HG03575 (cell line): ENCODE data around the gene HIVEP2.

ENCODE experiments used
- ATAC-seq: cut with Tn5 transposase; IDR thresholded peaks from one replicate; pipeline ENCODE4 v1.9.1; 2021; ENCODE audit not compliant: unreplicated experiment, insufficient number of reproducible peaks, low FRiP score; ENCODE audit errors: extremely low read depth

HIVEP2 gene

DNA sequence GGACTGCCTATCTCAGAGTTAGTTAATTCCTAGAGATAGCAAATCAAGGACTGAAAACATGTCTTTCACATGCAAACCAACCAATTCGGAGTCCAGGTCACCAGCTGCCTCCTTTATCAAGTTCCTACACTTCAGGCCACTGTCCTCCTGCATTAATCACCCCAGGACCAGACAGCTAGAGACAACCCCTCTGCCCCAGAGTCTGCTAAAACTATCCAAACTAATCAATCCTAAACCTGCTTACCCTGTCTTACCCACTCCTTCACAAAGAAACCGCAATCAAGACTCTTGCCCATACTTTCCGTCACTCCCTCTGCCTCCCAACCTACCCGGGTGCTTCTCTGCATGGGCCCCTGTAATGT lies 207.0 kb downstream of the HIVEP2 start:
- no peak for ATAC-seq

DNA sequence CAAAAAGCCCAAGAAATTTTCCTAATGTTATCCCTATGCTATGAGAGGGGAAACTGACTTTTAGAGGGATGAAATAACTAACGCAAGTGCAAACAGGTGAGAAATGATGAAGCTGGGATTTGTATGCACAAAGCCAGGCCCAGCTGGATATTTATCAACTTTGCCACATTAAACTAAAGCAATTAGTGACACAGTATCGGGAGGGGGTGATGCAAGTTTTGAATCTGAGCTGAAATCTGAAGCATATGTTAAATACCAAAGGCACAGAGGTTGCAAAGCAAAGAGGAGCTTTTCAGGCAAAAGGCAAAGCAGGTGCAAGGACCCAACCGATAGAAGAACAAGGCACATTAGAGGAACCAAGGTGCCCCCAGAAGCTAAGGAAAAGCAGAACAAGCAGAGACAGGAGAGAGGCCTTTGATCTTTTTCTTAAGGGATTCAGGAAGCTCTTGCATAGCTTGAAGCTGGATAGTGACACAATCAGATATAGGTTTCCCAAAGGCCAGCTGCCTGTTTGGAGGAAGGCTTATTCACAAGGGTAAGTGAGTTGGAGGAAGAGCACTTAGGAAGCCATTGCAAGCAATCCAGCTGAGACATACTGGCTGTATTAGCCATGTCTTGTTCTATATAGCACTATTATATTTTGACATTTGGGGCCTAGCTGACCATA lies 207.5 kb downstream of the HIVEP2 start:
- ATAC-seq: no peak

DNA sequence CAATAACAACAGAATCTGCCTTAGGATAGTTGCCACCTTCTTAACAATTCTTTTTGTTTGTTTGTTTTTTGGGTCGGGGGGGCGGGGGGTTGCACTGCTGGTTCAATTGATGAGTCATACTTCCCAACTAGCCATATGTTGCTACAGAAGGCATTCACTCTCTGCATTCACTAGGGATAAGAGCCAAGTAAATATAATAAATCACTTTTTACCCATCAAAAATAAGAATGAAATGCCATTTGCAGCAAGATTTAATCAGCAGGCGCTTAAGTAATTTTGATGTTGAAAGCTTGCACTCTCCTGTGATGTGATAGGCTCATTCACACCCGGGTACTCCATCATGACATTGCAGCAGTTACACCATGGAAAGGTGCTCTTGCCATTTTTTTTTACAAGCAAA lies 209.8 kb downstream of the HIVEP2 start:
- no peak for ATAC-seq

- ATAC-seq: no peak
Measured at GRCh38 chr6:142732790-142733189, 212.2 kb downstream of the HIVEP2 start.

DNA sequence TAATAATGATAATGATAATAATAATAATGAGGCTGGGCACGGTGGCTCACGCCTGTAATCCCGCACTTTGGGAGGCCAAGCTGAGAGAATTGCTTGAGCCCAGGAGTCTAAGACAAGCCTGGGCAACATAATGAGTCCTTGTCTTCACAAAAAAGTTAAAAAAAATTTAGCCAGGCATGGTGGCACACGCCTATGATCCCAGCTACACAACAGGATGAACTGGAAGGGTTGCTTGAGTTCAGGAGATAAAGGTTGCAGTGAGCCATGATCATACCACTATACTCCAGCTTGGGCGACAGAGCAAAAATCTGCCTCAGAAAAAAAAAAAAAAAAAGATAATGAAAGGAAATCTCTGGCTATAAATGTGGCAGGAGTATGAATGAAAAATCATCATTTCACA lies 213.4 kb downstream of the HIVEP2 start:
- ATAC-seq: no peak

DNA sequence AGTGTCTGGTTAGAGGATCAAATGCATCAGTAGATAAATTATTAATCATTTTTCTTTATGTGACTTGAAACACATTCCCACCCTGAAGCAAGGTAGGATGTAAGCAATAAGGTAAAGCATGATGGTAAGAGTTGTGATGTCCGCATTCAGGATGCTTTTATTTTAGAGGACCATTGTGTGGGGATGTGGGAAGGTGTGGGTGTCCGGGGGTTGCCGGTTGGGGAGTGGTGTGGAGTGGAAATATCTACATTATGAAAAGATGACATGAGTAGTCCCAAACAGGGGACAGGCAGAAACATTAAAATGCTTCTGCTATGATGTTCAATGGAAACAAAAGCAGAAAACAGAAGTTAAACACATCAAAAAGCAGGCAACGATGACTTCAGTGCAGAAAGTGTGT lies 215.4 kb downstream of the HIVEP2 start:
- ATAC-seq: no peak

- ATAC-seq: no peak
Measured at GRCh38 chr6:142728910-142729481, 216.0 kb downstream of the HIVEP2 start.

DNA sequence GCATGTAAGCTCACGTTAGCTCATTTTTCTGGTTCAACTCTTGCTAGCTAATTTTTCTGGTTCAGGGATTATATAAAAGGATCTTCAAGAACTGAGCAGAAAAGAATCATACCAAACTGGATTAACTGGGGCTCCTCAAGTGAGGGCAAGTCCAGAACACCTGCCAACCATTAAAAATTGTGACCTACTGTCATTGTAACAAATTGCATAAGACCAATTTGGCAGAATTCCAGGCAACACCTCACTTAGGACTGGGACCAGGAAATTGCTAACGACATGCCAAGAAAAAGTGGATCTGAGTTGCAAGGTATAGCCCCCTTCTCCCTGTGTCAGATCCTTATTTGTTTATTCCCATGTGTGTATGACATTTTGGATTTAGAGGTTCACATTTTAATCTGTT lies 216.6 kb downstream of the HIVEP2 start:
- ATAC-seq: no peak

- ATAC-seq: no peak
Measured at GRCh38 chr6:142726616-142727015, 218.4 kb downstream of the HIVEP2 start.

DNA sequence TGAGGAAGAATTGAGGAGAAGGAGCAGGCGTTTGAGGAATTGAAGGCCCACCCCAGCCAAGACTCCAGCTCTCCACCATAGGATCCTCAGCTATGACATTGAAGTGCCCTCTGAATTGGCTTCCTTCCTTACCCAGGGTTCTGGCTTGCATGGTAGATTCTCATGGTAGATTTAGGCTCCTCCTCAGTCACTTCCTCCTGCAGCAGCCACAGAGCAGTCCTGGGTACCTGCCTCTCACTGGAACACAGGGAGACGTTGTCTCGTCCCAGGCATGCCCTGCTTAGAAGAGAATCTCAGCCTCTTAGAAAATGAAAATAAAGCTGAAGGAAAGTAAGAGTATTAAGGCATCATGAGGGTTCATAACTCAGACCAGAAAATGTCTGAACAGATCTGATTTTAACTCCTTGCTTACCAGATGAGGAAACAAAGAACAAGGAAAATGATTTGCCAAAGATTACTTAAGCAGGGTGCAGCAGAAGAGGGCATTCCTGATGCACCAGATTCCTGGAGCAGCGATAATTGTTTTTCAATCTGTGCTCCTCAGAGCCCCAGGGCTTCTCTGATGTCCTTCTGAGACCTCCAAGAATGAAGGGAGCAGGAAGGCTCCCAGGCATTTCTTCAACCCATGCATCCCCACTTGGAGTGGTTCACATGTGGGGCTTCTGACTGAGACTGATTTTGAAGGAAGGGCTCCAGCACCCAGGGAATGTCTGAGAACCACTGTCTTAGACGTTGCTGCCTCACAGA lies 219.8 kb downstream of the HIVEP2 start:
- ATAC-seq: no peak

DNA sequence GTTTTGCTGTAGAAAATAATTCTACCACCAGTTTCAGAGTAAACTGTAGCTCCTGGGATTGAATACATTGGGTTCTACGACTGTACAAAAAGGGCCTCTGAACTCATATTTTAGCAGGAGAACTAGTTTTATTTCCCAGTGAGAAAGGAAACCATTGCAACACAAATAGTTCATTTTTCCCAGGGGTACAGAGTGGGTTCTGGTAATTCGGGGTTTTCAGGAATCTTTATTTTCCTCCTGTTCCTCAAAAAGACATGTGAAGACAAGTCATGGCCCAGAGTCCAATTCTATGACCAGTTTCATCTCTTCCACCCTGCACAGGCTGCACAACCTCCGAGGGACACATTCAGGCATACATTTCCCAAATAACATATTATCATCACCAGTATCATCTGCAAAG lies 222.1 kb downstream of the HIVEP2 start:
- no peak for ATAC-seq

GRCh38 chr6:142722012-142722411 lies 223.0 kb downstream of the HIVEP2 start:
- ATAC-seq: no peak

GRCh38 chr6:142721215-142721920 lies 223.6 kb downstream of the HIVEP2 start:
- no peak for ATAC-seq

- ATAC-seq: no peak
Measured at GRCh38 chr6:142718667-142719191, 226.2 kb downstream of the HIVEP2 start.

- no peak for ATAC-seq
Measured at GRCh38 chr6:142716097-142716496, 228.9 kb downstream of the HIVEP2 start.

GRCh38 chr6:142714951-142715785 lies 229.8 kb downstream of the HIVEP2 start:
- no peak for ATAC-seq

GRCh38 chr6:142713959-142714358 lies 231.0 kb downstream of the HIVEP2 start:
- no peak for ATAC-seq

DNA sequence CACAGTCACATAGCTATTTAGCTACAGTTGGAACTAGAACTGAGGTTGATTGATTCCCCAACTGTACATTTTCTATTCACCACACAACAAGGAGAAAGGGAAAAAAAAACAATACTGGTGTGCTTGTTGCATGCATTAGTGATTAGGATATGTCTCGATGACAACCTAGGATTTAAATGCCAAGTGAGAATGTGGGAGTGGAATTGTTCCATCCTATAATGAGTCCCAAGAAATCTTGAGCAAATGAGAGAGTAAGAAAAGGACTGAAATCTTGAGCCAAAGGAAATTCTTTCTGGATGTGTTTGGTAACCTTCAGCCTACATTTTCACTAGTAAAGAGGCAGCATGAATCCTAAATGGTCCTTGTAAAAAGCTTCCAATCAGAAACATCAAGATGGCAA lies 232.7 kb downstream of the HIVEP2 start:
- ATAC-seq: no peak

DNA sequence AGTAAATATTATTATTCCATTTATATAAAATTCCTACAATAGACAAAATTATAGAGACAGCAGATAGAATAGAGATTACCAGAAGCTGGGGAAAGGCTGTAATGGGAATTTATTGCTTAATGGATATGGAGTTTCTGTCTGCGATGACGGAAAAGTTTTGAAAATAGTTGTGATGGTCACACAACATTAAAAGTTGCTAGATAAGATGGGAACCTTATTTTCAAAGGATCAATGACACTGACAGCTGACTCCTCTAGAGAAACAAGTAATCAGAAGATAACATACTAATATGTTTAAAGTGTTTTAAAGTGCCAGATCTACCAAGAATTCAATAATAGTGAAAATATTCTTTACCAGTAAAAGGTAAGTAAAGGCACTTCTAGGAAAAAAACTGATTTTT lies 236.3 kb downstream of the HIVEP2 start:
- ATAC-seq: no peak
